ENCODE results near the gene MAP3K19. TPM values are rescaled to one million over a fixed set of nuclear protein-coding genes. Genes with fewer than 3 reads are reported as not detected.

MAP3K19 gene
- polyA plus RNA-seq, 1 experiment, result not detected

GRCh38 chr2:134924912-134925311 is 122.3 kb downstream of the MAP3K19 start:
- Histone ChIP-seq H3K4me3 (ENCODE audit: low read depth, low read length) (no peak overlapping the region), H3K27me3 (ENCODE audit: control insufficient read depth, insufficient read depth, low read length) (no peaks in the 10 kb centered on the region), H3K36me3 (ENCODE audit: control insufficient read depth, insufficient read depth, low read length) (no peaks in the 10 kb centered on the region; the same call in 1 of the 2 replicates)
- TF ChIP-seq CTCF (IDR thresholded peaks at IDR 0.05; ENCODE audit: insufficient read depth, low read depth, low read length), result no peak
- ChIA-PET POLR2A (no interaction called here), CTCF (no interaction called here)
- DNase-seq (ENCODE audit: low read depth), result no peak

GRCh38 chr2:134919341-134920210 is 127.7 kb downstream of the MAP3K19 start:
- peak overlapping the region; percentile 100 for H3K4me3 ChIP-seq (ENCODE audit: low read depth, low read length)
- CTCF ChIA-PET, result interaction anchor here (0.6 kb wide), 1 partner anchor 73 kb away, joined by 3 read pairs; no protein-coding TSS in a partner anchor
- H3K27me3 ChIP-seq (ENCODE audit: control insufficient read depth, insufficient read depth, low read length), result no peaks in the 10 kb centered on the region
- no peaks in the 10 kb centered on the region for H3K36me3 ChIP-seq (ENCODE audit: control insufficient read depth, insufficient read depth, low read length)
- TF ChIP-seq CTCF (IDR thresholded peaks at IDR 0.05; ENCODE audit: insufficient read depth, low read depth, low read length), result no peak
- POLR2A ChIA-PET, result no interaction called here
- no peak for DNase-seq (ENCODE audit: low read depth)

GRCh38 chr2:134918526-134919340 is 128.5 kb downstream of the MAP3K19 start, which contains the start of gene CCNT2:
CCNT2 (plus strand) TSS chr2:134918822; CDS start chr2:134918855, 33 bp downstream.
- TF ChIP-seq CTCF (IDR thresholded peaks at IDR 0.05; ENCODE audit: insufficient read depth, low read depth, low read length), result no peak
- H3K27me3 ChIP-seq (ENCODE audit: control insufficient read depth, insufficient read depth, low read length), result no peaks in the 10 kb centered on the region
- peak; percentile 94 for DNase-seq (ENCODE audit: low read depth)
- peak within 1 kb of the TSS; percentile 100 for H3K4me3 ChIP-seq (ENCODE audit: low read depth, low read length)
- H3K36me3 ChIP-seq (ENCODE audit: control insufficient read depth, insufficient read depth, low read length), result no peaks in the 10 kb centered on the region
- CTCF ChIA-PET, result interaction anchor here (0.6 kb wide), 1 partner anchor 73 kb away, joined by 3 read pairs; no protein-coding TSS in a partner anchor
- POLR2A ChIA-PET, result no interaction called here

GRCh38 chr2:134917888-134918525 is 129.2 kb downstream of the MAP3K19 start:
- POLR2A ChIA-PET, result no interaction called here
- TF ChIP-seq CTCF (IDR thresholded peaks at IDR 0.05; ENCODE audit: insufficient read depth, low read depth, low read length), result peak; percentile 53
- Histone ChIP-seq H3K4me3 (ENCODE audit: low read depth, low read length) (peak overlapping the region; percentile 100), H3K36me3 (ENCODE audit: control insufficient read depth, insufficient read depth, low read length) (no peaks in the 10 kb centered on the region), H3K27me3 (ENCODE audit: control insufficient read depth, insufficient read depth, low read length) (no peaks in the 10 kb centered on the region)
- CTCF ChIA-PET, result interaction anchor here (0.6 to 1.0 kb wide), 3 partner anchors 41 to 800 kb away, joined by 3 to 4 read pairs (median 3); no protein-coding TSS in a partner anchor
- peak; percentile 67 for DNase-seq (ENCODE audit: low read depth)

Measured in BJ (cell line).